DMS79 (cell line): ENCODE measurements around the gene FAM234A.
"Not testable (repeated sequence)": the region's sequence is repeated elsewhere in the genome, so short reads cannot be mapped to it uniquely, and the experiment has no call there.

Source experiments
- DNase-seq: peaks from one replicate; lab custom pipeline; 2025; lab: John Stamatoyannopoulos, UW

The FAM234A gene

GRCh38 chr16:265002-265529, 30.4 kb downstream of the FAM234A start:
- DNase-seq: no peak

GRCh38 chr16:265711-266110, 31.1 kb downstream of the FAM234A start:
- no peak for DNase-seq

- no peak for DNase-seq
Observed at GRCh38 chr16:266258-267164, 31.9 kb downstream of the FAM234A start.

GRCh38 chr16:267562-267961, 32.9 kb downstream of the FAM234A start:
- DNase-seq: not testable (repeated sequence)

GRCh38 chr16:268141-269053, 33.8 kb downstream of the FAM234A start:
- DNase-seq: peak; percentile 18

GRCh38 chr16:269061-269796, 34.6 kb downstream of the FAM234A start:
- no peak for DNase-seq

GRCh38 chr16:270381-271255, 36.0 kb downstream of the FAM234A start:
- no peak for DNase-seq

GRCh38 chr16:272633-273546, 38.3 kb downstream of the FAM234A start:
- no peak for DNase-seq

- DNase-seq: no peak
Observed at GRCh38 chr16:273547-274421, 39.2 kb downstream of the FAM234A start.

GRCh38 chr16:275041-275641, 40.5 kb downstream of the FAM234A start:
- no peak for DNase-seq

GRCh38 chr16:275786-276232, 41.2 kb downstream of the FAM234A start, which contains the start of gene RGS11:
RGS11 (minus strand) TSS chr16:275944; CDS start chr16:275911, 33 bp downstream.
- DNase-seq: no peak

GRCh38 chr16:276426-277077, 41.9 kb downstream of the FAM234A start:
- DNase-seq: no peak

GRCh38 chr16:278863-279366, 44.3 kb downstream of the FAM234A start:
- peak; percentile 64 for DNase-seq

- no peak for DNase-seq
Observed at GRCh38 chr16:279531-279930, 44.9 kb downstream of the FAM234A start.

GRCh38 chr16:280005-280460, 45.4 kb downstream of the FAM234A start:
- DNase-seq: no peak

GRCh38 chr16:280552-280951, 45.9 kb downstream of the FAM234A start, which contains the start of gene ARHGDIG:
ARHGDIG (plus strand) TSS chr16:280591; CDS start chr16:280681, 90 bp downstream.
- no peak for DNase-seq
